HG02970 (cell line): Measurements from ENCODE around the gene POLR3K.

Source experiments
- ATAC-seq: cut with Tn5 transposase; IDR thresholded peaks from one replicate; pipeline ENCODE4 v1.9.1; 2021; ENCODE audit warnings: mild to moderate bottlenecking, moderate library complexity, moderate number of reproducible peaks; ENCODE audit not compliant: unreplicated experiment, low FRiP score

Gene POLR3K

DNA sequence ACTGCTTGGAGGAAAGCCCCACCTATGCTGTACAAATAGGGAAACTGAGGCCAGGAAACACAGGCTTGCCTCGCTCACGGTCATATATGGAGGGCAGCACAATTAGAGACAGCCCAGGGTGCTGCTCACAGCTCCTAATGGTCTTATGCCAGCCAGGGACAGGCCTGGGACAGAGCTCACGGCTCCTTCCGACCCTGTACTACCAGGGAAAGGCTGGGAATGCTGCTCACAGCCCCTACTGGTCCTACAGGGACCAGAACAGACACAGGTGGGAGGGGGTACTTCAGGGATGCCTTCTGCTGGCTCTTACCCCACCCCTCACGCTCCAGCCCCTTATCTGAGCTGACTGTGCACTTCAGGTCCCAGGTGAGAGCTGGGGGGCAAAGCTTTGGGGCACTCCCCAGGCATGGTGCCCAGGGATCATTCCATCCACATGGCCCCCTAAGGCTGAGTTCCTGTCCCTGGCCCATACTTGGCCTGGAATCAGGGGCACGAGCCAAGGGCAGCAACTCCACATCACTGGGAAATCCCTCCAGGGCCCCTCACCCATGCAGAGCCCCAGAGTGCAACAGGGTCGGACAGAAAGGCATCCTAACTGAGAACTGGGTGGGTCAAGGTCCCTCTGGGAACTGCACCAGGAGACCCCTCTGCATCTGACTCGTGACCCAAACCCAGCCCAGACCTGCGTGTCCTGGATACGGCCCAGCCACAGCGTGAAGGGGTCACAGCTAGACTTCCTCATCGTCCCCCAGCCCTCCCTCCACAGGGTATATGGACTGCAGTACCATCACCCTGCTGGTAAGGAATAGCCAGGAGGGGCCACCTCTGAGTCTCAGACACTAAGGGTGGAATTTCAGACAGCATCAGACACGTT is 13.1 kb upstream of the POLR3K start:
- ATAC-seq, result no peak

DNA sequence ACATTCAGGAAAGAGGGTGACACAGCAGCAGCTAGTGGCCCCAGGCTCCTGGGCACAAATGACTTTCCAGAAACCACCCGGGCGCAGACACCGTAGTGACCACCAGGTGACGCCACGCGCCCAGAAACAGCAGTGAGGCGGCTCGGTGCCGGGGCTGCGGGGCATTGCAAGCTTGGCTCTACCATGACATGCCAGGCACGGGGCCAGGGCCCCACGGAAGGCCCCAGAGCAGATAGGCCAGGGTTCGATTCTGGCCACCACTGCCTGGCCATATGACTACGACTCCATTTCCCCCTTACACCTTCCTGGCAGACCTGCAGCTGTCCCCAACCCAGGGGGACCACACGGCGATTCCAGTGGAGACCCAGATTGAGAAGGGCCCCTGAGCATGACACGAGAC is 12.3 kb upstream of the POLR3K start:
- no peak for ATAC-seq

DNA sequence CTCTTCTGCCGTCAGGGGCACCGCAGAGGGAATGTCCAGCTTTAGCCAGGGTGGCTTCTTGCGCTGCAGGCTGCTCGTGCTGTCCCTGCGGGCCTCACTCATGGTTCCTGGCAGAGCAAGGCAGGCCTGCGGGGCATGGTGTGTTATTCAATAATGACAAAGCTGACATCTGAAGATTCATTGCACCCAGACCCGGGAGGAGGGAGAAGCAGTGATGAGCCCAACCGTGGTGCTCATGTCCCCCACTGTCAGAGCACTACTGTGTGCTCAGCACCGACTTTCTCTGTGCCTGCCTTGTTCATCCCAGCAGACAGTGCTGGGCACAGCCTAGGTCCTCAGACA is 11.5 kb upstream of the POLR3K start:
- ATAC-seq, result no peak

DNA sequence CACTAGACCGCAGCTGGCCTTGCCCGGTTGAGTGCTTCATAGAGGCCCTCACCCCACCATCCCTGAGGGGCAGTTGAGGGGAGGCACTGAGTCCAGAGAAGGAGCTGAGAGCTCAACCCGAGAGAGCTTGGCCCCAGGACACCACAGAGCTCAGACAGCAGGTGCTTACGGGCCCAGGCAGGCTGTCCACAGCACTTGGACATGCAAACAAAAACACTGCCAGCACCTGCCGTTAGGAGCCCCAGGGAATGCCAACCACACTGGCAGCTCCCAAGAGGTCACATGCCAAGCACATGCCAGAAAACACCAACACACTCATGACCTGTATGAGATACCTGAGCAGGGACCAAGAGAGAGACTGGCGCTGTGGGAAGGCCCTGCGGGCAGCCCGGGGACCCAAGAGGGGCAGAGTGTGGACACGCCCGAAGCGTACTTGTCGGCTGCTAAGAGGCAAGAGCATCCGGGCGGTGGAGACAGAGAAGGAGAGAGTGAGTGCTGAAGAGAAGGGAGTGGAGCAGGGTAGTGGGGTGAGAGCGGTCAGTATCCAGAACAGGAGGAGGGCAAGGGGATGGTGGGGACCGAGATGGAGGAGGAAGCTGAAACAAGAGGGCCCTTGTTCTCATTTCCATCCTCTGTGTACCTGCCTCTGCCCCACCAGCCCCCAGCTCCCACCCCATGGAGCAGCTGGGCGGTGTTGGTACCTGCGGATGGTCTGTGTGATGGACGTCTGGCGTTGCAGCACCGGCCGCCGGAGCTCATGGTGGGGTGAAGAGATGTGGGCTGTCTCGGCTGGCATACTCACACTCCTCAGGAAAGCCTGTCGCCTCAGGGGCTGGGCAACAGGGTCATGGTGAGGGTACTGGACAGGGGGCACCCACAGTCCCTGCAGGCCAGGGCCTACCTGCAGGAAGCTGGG is 10.8 kb upstream of the POLR3K start:
- ATAC-seq, result no peak

DNA sequence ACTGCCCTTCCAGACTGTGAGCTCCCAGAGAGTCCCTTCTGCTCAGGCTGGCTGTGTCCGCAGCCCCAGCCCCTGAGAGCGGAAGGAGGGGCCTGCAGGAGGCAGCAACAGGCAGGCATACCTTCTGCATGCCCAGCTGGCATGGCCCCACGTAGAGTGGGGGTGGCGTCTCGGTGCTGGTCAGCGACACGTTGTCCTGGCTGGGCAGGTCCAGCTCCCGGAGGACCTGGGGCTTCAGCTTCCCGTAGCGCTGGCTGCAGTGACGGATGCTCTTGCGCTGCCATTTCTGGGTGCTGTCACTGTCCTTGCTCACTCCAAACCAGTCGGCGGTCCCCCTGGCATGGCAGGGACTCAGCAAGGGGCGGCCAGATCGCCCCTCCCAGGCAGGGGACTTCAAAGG is 10.1 kb upstream of the POLR3K start:
- no peak for ATAC-seq

DNA sequence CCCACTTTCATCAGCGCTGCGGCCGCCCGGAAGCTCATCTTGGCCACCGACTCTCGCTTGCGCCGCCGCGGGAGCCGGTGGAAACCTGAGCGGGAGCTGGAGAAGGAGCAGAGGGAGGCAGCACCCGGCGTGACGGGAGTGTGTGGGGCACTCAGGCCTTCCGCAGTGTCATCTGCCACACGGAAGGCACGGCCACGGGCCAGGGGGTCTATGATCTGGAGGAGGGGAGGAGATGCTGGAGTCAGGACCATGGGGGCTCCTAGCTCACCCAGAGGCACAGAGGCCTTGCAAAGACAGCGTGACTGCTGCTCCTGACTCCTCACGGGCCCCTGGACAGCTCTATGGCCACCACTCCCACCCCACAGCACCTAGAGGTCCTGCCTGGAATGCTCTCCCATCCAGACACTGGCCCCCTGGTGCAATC is 9.6 kb upstream of the POLR3K start:
- ATAC-seq, result no peak

DNA sequence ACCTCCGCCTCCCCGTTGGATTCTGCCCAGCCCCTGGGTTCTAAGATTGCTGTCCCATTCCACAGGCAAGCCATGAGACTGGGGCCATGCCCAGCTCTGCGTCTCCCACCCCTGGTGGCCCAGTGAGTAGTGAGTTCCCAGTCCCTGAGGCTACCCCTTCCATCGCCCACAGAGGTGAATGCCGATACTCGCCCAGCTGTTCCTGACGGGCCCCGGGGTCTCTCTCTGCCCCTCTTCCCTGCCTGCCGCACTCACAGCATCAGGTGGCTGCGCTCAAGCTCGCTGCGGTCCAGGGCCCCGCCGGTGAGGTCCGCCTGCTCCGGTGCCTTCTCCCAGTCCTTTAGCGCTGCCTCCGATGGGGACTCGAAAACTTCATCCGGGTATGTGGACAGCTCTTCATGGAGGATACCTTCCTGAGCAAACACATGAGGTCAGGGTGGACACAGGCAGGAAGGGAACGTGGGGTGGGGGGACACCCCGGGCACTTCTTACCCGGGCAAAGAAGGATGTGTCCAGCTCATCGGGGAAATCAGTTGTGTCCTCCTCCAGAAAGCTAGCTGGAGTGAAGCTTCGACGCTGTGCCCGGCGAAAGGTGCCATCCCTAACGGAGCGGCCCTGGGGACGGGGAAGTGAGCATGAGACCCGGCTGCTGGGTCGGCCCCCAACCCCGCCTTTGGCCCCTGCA is 9.0 kb upstream of the POLR3K start:
- ATAC-seq, result no peak

DNA sequence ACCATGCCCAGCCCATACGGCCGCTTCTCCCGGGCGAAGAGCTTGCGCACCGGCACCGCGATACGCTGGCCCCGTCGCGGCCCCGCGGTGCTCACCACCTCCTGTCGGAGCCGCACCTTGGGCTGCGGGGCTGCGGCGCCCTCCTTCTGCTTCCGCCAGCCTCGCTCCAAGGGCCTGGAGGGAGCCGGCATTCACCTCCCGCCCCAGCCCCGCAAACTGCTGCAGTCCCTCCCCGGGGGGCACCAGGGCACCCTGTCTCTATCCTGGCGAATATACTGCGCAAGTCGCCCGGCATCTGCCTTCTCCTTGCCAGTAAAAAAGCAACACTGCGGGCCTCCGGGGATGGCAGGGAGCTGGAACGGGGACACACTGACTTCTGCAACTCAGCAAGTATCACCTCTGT is 8.5 kb upstream of the POLR3K start:
- ATAC-seq, result no peak

DNA sequence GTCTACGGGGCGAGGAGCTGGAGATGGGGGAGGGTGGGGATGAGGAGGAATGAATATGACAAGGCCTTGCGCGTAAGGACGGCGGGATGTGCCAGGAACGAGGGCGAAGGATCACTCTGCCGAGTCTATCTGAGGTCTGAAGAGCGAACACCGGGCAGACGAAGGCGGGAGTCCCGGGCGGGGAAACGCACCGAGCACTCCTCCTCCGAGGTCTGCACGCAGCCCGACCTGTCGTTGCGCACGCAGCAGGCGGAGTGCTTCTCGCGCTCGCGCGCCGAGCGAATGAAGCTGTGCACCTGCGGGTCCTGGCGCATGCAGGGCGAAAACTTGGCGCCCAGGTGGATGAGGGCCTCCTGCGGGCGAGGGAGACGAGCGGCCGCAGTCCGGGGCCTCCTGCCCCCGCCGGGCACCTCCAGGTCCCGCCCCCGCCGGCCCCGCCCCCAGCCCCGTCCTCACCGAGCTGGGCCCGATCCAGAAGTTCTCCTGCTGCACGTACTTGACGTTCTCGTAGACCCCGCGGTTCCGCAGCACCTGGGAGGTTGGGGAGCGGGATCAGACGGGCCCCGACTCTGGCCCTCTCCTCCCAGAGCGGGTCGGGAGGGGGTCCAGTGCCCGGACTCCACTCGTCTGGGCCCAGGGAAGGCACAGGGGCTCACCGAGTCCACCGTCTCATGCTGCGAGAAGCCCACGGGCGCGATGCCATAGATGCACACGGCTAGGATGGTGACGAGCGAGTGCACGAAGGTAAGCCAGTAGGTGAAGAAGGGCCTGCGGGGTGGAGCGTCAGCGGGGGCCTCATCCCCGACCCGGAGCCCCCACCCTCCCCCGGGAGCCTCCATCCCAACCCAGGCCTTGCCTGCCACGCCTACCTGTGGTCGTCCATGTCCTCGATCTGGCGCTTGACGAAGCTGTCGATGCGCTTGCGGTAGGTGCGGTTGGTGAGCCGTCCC is 7.8 kb upstream of the POLR3K start:
- ATAC-seq, result no peak

DNA sequence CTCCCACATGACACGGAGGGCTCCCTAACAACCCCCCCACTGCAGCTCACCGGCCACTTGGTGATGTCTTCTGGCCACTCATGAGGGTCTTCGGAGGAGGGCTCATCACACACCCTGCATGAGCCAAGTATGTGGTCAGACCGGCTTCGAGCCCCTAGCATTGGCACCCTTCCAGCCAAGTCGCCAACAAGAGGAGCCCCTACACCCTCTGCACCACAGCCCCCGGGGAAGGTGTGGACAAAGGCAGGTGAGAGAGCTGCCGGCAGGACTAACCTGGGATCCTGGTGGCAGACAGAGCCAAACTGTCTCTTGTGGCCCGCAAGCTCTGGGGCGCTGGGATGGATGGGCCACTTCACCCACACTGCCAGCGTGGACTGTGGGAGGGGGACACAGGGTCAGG is 6.8 kb upstream of the POLR3K start:
- ATAC-seq, result no peak

DNA sequence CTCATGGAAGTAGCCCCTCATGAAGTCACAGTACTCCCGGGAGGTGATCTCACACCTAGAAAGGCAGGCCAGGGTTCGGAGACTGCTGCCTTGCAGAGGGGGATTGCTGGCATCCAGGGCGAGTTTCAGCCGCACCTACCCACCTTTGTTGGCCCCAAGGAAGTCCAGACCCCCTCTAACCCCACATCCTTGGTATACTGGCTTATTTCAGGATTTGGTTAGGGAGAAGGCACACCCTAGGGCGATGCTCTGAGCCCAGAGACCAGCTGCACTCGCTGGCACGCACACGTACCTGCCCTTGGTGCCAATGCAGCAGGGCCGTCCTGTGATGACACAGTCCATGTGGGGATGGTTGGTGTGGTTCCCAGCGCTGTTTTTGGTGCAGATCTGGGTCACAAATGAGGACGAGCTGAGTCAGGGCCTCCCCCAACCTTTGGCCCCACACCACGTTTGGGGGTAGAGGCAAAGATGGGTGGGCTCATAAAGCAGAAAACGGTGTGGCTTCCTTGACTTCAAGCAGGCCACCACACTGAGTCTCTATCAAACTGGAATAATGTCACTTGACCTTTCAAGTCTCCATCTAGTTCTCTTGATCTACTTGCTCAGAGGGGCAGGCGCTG is 6.1 kb upstream of the POLR3K start:
- no peak for ATAC-seq

DNA sequence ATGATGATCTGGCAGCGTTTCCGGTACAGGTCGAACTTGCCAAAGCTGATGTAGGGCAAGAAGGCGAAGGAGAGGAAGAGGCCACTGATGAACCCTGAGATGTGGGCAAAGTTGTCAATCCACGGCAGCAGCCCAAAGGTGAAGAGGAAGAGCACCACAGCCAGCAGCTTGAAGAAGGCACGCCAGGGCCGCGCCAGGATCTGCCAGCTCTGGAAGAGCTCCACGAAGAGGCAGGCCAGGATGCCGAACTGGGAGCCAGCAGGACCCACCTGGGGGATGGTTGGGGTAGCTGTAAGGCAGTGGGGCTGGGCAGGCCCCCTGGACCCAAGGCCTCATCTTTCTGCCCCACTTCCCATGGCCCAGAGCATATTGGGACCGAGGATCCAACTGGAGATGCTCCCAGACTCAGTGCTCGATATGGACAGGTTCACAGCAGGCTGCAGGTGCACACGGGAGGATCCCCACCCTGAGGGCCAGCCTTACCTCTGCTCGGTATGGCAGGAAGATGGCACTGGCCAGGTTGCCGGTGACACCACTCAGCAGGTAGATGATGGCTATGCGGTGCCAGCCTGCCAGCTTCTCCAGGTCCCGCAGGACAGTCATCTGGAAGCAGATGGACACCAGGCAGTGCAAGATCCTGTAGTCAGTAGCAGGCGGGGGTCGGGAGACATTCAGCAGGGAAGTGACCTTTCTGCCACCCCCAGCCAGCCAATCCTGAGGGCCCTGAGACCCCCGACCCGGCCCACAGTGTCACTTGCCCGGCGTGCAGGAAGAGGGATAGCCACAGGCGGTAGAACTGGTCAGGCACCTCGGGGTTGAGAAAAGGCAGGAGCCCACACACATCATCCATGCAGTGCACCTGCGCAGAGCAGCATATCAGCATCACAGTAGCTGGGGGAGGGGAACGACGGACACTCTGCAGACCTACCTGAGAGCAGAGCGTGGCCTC is 5.4 kb upstream of the POLR3K start:
- ATAC-seq, result no peak

DNA sequence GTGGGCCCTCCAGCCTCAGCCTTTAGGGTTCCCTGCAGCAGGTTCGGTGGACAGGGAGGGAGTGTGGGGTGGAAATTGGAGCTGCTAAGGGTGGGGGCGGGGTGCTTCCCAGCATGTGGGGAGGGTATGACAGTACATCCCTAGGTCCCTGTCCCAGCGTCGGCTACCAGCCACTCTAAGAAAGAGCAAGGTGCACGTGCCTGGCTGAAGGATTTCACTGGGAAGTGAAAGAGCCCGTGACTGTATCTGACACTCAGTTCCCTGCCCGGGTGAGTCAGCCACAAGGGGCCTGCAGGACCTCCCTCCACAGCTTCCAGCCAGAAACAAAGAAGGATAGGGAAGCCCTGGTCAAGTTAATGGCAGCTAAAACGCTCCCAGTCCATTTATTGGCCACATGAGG is 4.3 kb upstream of the POLR3K start:
- no peak for ATAC-seq

DNA sequence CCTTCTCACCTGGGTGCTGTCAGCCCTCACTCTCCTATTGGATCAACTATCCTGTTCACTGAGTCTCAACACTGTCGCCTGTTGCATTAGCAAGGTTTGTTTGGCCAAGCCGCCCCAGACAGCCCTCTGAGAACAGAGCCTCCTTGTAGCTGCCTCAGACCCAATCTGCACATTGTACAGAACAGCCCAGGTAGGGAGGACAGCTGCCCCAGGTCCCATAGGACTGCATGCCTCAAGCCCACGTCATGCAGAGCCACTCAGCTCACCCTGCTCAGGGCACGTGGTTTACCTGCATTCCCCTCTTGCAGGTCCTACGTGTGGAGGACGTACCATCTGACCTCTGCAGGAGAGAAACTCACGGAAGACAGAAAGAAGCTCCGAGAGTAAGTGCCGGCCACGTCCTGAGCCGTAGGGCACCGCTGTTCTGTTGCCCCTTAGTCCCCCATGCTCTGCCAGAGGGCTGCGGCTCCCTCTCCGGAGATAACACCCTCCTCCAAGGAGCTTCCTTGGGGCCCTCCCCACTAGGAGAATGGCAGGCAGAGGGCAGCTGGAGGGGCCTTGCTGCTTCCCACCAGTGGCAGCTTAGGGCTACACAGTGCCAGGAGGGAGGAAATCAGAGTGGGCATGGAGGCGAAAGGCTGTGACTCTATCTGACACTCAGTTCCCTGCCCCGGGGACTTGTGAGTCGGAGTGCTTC is 3.0 kb upstream of the POLR3K start:
- ATAC-seq, result no peak

DNA sequence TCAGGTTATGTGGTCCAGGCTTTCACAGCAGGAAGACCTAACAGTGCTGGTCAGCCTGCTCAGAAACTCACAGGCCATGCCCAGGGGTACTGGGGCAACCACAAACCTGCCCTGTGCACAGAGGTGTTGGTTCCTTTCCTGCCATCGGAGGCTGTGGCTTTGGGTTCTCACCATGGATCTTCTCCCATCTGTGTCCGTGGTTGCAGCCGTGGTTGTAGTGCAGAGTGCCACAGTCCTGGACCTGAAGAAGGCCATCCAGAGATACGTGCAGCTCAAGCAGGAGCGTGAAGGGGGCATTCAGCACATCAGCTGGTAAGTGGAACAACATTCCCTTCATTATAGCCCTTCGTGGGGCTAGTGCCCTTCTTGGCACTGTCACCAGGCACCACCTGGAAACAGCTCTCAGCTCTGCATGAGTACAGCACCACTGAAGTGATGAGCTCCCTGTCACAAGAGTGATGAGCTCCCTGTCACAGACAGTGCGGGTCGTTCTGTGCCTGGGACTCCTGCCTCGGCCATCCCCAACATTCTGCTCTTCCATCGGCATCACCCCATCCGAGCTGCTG is 2.2 kb upstream of the POLR3K start:
- no peak for ATAC-seq

DNA sequence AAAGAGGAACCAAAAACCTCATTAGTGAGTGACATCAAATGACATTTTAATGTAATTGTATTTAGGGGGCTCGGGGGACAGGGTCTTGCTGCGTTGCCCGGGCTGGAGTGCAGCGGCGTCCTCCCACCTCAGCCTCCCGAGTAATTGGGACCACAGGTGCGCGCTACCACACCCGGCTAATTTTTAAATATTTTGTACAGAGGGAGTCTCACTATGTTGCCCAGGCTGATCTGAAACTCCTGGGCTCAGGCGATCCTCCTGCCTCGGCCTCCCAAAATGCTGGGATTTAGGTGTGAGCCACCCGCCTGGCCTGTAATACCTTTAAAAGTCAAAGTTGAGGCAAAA is 801 bp upstream of the POLR3K start:
- no peak for ATAC-seq

DNA sequence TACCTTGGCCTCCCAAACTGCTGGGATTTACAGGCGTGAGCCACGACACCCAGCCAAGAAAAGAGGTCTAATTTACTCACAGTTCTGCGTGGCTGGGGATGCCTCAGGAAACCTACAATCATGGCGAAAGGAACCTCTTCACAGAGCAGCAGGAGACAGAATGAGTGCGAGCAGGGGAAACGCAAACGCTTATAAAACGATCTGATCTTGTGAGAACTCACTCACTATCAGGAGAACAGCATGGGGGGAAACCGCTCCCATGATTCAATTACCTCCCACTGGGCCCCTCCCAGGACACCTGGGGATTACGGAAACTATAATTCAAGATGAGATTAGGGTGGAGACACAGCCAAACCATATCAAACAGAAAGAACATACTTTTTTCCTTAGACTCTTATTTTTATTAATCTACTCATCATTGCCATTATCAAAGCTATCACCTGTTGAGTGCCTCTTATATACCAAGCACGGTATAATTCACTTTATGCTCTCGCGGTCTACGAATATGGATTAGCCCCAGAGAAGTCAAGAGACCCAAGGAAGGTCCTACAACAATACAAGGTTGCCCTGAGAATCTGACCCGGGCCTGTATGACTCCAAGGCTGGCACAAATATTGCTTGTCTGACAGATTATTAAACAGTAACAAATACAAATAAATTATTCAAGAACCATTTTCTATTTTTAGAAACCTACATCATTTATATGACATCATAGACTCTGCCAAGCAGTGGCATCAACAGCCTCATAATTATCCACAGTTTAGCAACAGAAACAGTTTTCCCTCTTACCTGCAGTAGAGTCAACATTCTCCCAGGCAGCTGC is 2.4 kb downstream of the POLR3K start:
- ATAC-seq, result no peak
